ENCODE results near the gene IL18R1. TPM values are rescaled to one million over a fixed set of nuclear protein-coding genes. Genes with fewer than 3 reads are reported as not detected.
A peak's percentile ranks its signal among the peaks of the same experiment; 100 is the strongest.

Gene IL18R1
- polyA plus RNA-seq, 1 donor (not counting 4 experiments of a cell fraction or from before 2014, with no cell fraction given), result 1.7 TPM

GRCh38 chr2:102335871-102336366, 19.7 kb upstream of the IL18R1 start:
- Histone ChIP-seq H3K4me2 (ENCODE audit: control insufficient read depth, extremely low read depth, insufficient read depth, low read depth, low read length) (peak overlapping the region; percentile 91), H3K4me3 (ENCODE audit: control insufficient read depth in 2 of 3, extremely low read depth in 1 of 3, insufficient read depth in 2 of 3, low read depth in 1 of 3, low read length in 3 of 3) (no peak overlapping the region), H3K27me3 (ENCODE audit: control insufficient read depth, extremely low read depth, insufficient read depth, low read length) (no peaks in the 10 kb centered on the region), H3K79me2 (ENCODE audit: control insufficient read depth, insufficient read depth, low read length) (no peaks in the 10 kb centered on the region), H3K9ac (ENCODE audit: control insufficient read depth, extremely low read depth, insufficient read depth, low read length) (no peak overlapping the region), H2AFZ (ENCODE audit: control insufficient read depth, low read length) (no peak overlapping the region), H3K9me3 (ENCODE audit: control insufficient read depth, low read depth, low read length) (no peaks in the 10 kb centered on the region), H3K4me1 (ENCODE audit: control insufficient read depth, extremely low read depth, insufficient read depth, low read length) (peaks cover 21% of the 10 kb centered on the region), H3K27ac (ENCODE audit: control insufficient read depth, insufficient read depth, low read length) (no peak overlapping the region), H3K36me3 (ENCODE audit: control insufficient read depth in 2 of 2, extremely low read depth in 1 of 2, insufficient read depth in 2 of 2, low read length in 2 of 2) (no peaks in the 10 kb centered on the region), H3K9me1 (ENCODE audit: control insufficient read depth, extremely low read depth, insufficient read depth, low read length) (no peaks in the 10 kb centered on the region), H4K20me1 (ENCODE audit: control insufficient read depth, extremely low read depth, insufficient read depth, low read length) (no peaks in the 10 kb centered on the region)
- no peak for TF ChIP-seq EZH2 (IDR thresholded peaks at IDR 0.05; ENCODE audit: low read length)
- no peak for DNase-seq (ENCODE audit: low read depth, low spot score)
- dilution Hi-C loops (cut with MboI; ENCODE audit: extremely low pct_ligation_motif_present, low sequenced_read_pairs), result no loop called here
- FAIRE-seq, result no peak

DNA sequence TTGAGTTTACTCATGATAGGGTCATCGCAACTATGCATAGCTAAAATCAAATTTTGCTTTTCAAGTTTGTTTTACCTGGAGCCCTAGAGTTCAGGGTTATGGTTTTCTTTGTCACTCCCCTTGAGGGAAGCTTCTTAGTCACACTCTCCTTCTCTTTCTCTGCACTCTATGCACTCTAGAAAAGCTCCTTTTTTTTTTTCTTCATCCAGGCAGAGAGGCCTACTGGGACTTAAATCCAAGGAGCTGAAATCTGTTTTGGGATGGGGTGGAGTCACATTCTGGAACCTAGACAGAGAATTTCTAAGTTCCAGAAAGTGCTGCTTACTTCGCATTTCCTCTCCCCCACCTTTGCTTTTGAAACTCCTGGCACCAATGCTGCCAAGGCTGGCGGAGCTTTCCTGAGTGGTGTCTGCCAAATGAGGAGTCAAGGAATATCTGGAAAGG, 19.1 kb upstream of the IL18R1 start:
- Histone ChIP-seq H3K4me3 (ENCODE audit: control insufficient read depth in 2 of 3, extremely low read depth in 1 of 3, insufficient read depth in 2 of 3, low read depth in 1 of 3, low read length in 3 of 3) (peak overlapping the region in 2 of 3 experiments; percentile 52 to 58), H3K27ac (ENCODE audit: control insufficient read depth, insufficient read depth, low read length) (peak overlapping the region; percentile 88), H2AFZ (ENCODE audit: control insufficient read depth, low read length) (peak overlapping the region; percentile 45), H3K79me2 (ENCODE audit: control insufficient read depth, insufficient read depth, low read length) (no peaks in the 10 kb centered on the region), H3K9me3 (ENCODE audit: control insufficient read depth, low read depth, low read length) (no peaks in the 10 kb centered on the region), H3K27me3 (ENCODE audit: control insufficient read depth, extremely low read depth, insufficient read depth, low read length) (no peaks in the 10 kb centered on the region), H3K4me1 (ENCODE audit: control insufficient read depth, extremely low read depth, insufficient read depth, low read length) (peaks cover 21% of the 10 kb centered on the region), H3K36me3 (ENCODE audit: control insufficient read depth in 2 of 2, extremely low read depth in 1 of 2, insufficient read depth in 2 of 2, low read length in 2 of 2) (no peaks in the 10 kb centered on the region), H4K20me1 (ENCODE audit: control insufficient read depth, extremely low read depth, insufficient read depth, low read length) (no peaks in the 10 kb centered on the region), H3K4me2 (ENCODE audit: control insufficient read depth, extremely low read depth, insufficient read depth, low read depth, low read length) (peak overlapping the region; percentile 91), H3K9ac (ENCODE audit: control insufficient read depth, extremely low read depth, insufficient read depth, low read length) (peak overlapping the region; percentile 65), H3K9me1 (ENCODE audit: control insufficient read depth, extremely low read depth, insufficient read depth, low read length) (no peaks in the 10 kb centered on the region)
- dilution Hi-C loops (cut with MboI; ENCODE audit: extremely low pct_ligation_motif_present, low sequenced_read_pairs), result no loop called here
- FAIRE-seq (peak; percentile 86), DNase-seq (ENCODE audit: low read depth, low spot score) (peak; percentile 35)
- TF ChIP-seq CTCF (optimal IDR thresholded peaks at IDR 0.05 in 1 of 3, IDR thresholded peaks at IDR 0.05 in 1 of 3, conservative IDR thresholded peaks at IDR 0.05 in 1 of 3; ENCODE audit: extremely low read depth in 1 of 3, insufficient read depth in 2 of 3, low read length in 3 of 3), result no peak
- TF ChIP-seq EZH2 (IDR thresholded peaks at IDR 0.05; ENCODE audit: low read length), result no peak

- H3K36me3 ChIP-seq (ENCODE audit: control insufficient read depth in 2 of 2, extremely low read depth in 1 of 2, insufficient read depth in 2 of 2, low read length in 2 of 2), result no peaks in the 10 kb centered on the region
- dilution Hi-C loops (cut with MboI; ENCODE audit: extremely low pct_ligation_motif_present, low sequenced_read_pairs), result no loop called here
- H2AFZ ChIP-seq (ENCODE audit: control insufficient read depth, low read length), result peak overlapping the region; percentile 45
- peak overlapping the region; percentile 65 for H3K9ac ChIP-seq (ENCODE audit: control insufficient read depth, extremely low read depth, insufficient read depth, low read length)
- no peaks in the 10 kb centered on the region for H3K79me2 ChIP-seq (ENCODE audit: control insufficient read depth, insufficient read depth, low read length)
- H3K4me3 ChIP-seq (ENCODE audit: control insufficient read depth in 2 of 3, extremely low read depth in 1 of 3, insufficient read depth in 2 of 3, low read depth in 1 of 3, low read length in 3 of 3), result peak overlapping the region in 2 of 3 experiments; percentile 52 to 58
- H4K20me1 ChIP-seq (ENCODE audit: control insufficient read depth, extremely low read depth, insufficient read depth, low read length), result no peaks in the 10 kb centered on the region
- H3K27ac ChIP-seq (ENCODE audit: control insufficient read depth, insufficient read depth, low read length), result peak overlapping the region; percentile 88
- FAIRE-seq, result peak; percentile 36
- peak overlapping the region; percentile 91 for H3K4me2 ChIP-seq (ENCODE audit: control insufficient read depth, extremely low read depth, insufficient read depth, low read depth, low read length)
- no peaks in the 10 kb centered on the region for H3K27me3 ChIP-seq (ENCODE audit: control insufficient read depth, extremely low read depth, insufficient read depth, low read length)
- no peak for DNase-seq (ENCODE audit: low read depth, low spot score)
- H3K4me1 ChIP-seq (ENCODE audit: control insufficient read depth, extremely low read depth, insufficient read depth, low read length), result peaks cover 21% of the 10 kb centered on the region
- no peaks in the 10 kb centered on the region for H3K9me1 ChIP-seq (ENCODE audit: control insufficient read depth, extremely low read depth, insufficient read depth, low read length)
- no peak for TF ChIP-seq CTCF (optimal IDR thresholded peaks at IDR 0.05 in 1 of 3, IDR thresholded peaks at IDR 0.05 in 1 of 3, conservative IDR thresholded peaks at IDR 0.05 in 1 of 3; ENCODE audit: extremely low read depth in 1 of 3, insufficient read depth in 2 of 3, low read length in 3 of 3)
- no peaks in the 10 kb centered on the region for H3K9me3 ChIP-seq (ENCODE audit: control insufficient read depth, low read depth, low read length)
Observed at GRCh38 chr2:102337012-102337411, 18.6 kb upstream of the IL18R1 start.
